NCI-H1436 treated with DMSO at 0.1 percent for 48 hours (cell line): Measurements from ENCODE around the gene TES.
"Not testable (repeated sequence)": the region's sequence is repeated elsewhere in the genome, so short reads cannot be mapped to it uniquely, and the experiment has no call there.

Source experiments
- DNase-seq: peaks from one replicate; lab custom pipeline; 2025; lab: John Stamatoyannopoulos, UW

The TES gene

DNA sequence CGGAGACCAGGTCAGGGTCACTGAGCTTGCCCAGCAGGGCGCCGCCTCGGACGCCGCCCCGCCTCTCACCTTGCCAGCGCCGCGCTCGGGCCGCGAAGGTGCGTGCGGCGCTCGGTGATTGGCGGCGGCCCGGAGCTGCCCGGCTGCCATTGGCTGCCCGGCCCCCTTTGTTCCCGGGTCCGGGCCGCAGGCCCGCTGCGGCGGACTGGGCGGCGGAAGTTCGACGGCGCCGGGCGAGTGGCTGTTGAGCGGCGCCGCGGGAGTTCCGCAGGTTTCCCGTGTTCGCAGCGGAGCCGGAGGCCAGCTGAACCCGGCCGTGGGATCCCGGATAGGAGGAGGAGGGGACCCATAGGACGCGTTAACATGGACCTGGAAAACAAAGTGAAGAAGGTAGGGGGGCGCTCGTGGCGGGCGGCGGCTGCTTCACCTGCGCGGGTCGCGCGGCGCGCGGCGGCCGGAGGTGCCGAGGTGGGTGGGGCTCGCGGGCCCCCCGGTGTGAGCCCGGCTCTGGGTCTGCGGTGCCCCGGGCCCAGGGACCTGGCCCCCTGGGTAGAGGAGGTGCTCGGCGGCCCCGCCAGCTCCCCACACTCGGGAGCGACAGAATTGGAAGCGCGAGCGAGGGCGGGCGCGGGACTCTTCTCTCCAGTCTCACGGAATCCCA, at the start of gene TES:
TSS of gene TES (plus strand) at position 195 of the 661 bp plus-strand sequence. CDS start at position 364, 169 bp downstream.
- peak; percentile 9 for DNase-seq

- no peak for DNase-seq
These were observed 48.6 kb upstream of the TES start for GRCh38 chr7:116161728-116162127.

- DNase-seq: no peak
These were observed 48.1 kb upstream of the TES start for GRCh38 chr7:116162254-116162653.

GRCh38 chr7:116162992-116163391, 47.3 kb upstream of the TES start:
- no peak for DNase-seq

- no peak for DNase-seq
These were observed 45.6 kb upstream of the TES start for GRCh38 chr7:116164552-116165306.

- no peak for DNase-seq
These were observed 44.6 kb upstream of the TES start for GRCh38 chr7:116165717-116166116.

DNA sequence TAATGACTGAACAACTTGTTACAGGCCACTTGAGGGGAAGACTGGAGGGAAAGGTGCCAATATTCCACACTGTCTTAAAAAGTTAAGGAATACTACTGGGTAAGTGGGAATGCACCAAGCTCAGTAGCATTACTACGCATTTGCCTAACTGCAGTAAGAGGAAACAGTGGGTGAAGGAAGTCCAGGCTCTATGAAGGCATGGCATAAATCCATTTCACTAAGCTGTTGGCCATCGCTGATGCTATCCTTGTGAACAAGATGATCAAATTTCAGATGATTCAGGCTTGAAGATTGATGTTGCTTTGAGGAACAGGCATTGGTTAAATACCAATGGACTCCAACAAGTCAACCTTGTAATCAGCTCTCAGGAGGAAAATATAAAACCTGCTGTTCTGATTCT, 44.2 kb upstream of the TES start:
- DNase-seq: no peak

GRCh38 chr7:116167177-116167576, 43.2 kb upstream of the TES start:
- no peak for DNase-seq

DNA sequence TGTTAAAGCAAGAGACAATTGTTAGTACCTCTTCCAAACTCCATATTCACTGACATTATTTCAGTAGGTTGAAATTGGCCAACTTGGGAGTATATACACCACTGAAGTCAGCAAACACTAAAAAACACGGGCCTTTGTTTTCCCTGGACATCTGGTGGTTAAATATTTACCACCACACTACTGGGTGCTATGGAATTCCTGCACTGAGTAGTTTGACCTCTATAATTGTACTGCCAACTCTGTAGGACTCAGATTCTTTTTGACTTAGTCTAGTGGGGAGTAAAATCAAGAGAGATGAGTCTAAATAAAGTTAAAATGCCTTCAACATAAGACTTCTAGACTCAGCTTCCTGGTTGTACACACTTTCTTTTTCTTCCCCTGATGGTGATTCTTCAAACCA, 41.3 kb upstream of the TES start:
- DNase-seq: no peak

DNA sequence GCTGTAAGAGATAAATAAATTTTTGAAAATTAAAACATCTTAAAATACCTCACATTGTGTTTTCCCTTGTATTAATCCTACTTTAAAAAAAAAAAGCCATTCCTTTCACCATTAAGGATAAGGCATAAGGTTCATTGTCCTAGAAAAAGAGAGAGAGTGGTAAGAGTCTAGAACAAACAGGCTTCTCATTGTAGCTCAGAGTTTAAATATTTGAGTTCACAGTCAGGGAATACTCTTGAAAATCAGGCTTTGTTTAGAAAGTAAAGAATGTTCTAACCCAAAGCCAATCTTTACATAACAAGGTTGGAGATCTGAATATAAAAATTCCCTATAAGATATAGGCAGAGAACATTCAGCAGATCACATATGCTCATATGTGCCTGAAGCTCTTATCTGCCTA, 40.2 kb upstream of the TES start:
- DNase-seq: no peak

GRCh38 chr7:116171094-116171493, 39.2 kb upstream of the TES start:
- no peak for DNase-seq

DNA sequence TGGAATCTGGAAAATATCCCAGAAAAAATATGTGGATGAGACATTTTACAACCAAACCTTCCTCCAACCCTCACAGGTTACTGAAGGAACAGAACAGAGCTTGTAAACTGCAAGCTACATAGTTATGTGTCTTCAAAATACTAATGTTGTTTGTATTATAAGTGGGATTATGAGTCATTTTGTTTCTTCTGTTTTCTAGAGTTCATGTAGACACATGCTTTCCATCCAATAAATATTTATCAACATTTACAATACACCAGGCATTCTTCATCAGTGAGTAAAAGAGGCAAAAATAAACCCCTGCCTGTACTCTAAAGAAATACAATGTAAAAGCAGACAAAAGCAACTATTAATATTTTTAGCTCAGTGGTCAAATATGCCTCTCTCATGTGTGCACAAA, 38.0 kb upstream of the TES start:
- no peak for DNase-seq

DNA sequence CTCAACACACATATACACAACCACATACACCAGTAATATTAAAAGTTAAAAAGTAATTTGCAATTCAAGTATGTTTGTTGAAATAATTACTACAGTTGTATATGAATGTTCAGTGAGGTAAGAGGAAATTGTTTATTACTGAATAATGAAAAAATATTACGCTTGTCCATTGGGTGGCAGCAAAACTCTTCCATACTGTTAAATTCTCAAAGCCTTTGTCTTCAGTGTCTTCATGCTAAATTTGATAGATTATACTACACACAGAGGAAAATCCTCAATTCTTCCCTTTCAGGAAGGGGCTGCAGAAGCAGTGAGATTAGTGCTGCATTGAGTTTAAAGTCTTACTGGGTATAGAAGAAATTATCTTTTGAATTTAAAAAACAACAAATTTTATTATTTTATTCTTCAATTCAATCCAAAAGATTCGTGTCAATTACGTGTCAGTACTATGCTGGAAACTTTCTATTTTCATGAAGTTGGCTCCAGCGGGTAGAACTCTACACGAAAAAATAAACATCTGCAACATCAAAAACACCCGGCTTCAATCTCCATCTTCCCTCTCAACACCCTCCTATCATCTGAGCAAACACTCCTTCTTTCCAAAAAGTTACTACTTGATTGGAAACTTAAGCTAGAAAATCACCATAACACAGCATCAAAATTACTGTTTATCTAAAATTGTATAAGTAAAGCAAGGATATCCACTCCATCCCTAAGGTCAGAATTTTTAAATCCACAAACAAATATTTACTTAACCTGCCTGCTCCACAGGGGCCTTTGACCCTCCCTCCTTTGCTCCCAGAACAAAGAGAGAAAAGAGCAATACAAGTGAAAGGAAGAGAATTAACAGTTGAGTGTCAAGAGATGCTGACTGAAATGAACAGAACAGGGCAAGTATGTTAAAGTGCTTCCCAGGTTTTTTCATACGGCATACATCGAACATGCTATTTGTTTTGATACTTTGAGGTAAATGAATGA, 37.0 kb upstream of the TES start:
- DNase-seq: no peak

GRCh38 chr7:116175095-116175494, 35.2 kb upstream of the TES start:
- not testable (repeated sequence) for DNase-seq

DNA sequence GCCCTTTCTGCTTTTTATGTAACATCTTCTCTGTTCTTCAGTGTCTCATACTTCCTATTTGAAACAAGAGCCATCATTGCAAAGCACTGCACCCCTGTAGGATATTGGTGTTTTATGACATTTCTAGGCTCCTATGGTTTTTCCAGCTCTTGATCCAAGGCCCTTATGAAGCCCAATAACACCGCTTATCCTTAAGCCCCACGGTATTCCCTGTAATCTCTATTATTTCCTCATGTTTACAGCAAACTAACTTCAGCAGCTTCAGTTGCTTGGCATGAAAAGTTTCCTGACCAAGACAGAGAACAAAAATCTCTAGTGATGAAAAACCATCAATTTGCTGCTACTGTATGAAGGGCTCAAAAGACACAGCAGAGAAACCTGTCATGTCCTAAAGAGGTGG, 34.1 kb upstream of the TES start:
- no peak for DNase-seq

DNA sequence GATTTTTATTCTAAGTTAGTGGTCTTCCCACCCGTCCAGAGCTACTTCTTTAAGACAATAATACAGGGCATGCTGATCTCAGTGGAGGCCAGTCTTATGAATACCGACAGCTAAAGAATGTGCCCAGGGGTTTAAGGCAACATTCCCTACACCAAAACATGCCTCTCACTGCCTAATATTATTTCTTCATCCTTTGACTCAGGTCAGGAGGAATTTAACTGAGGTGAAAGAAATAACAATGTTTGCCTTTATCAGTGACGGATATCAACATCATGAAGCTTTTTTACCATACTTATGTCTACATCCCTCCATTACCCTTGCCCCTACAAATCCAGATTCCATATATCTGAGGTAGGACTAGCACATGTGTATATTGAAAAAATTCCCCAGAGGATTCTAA, 33.3 kb upstream of the TES start:
- DNase-seq: no peak

DNA sequence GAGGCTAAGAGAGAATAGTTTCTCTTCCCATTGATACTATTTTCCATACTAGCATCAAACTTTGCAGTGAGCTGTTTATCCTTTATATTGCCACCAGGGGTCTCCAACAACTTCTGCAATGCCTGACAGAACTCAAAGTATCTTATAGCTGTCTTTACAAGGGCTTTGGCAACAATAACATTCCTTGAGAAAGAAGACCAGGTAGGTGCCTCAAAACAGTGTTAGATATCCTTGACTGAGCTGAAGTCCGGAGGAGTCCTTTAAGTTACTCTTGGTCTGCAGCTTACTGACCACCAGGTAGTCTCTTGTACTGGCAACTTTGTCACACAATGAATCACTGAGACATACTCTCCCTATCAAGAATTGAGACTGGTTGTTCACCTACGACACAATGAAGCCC, 30.0 kb upstream of the TES start:
- DNase-seq: no peak

DNA sequence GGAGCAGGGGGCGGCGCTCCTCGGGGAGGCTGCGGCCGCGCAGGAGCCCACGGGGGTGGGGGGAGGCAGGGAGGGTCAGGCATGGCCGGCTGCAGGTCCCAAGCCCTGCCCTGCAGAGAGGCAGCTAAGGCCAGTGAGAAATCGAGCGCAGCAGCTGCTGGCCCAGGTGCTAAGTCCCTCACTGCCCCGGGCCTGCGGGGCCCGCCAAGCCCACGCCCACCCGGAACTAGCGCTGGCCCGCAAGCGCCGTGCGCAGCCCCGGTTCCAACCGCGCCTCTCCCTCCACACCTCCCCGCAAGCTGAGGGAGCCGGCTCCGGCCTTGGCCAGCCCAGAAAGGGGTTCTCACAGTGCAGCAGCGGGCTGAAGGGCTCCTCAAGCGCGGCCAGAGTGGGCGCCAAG, 28.3 kb upstream of the TES start:
- DNase-seq: no peak

DNA sequence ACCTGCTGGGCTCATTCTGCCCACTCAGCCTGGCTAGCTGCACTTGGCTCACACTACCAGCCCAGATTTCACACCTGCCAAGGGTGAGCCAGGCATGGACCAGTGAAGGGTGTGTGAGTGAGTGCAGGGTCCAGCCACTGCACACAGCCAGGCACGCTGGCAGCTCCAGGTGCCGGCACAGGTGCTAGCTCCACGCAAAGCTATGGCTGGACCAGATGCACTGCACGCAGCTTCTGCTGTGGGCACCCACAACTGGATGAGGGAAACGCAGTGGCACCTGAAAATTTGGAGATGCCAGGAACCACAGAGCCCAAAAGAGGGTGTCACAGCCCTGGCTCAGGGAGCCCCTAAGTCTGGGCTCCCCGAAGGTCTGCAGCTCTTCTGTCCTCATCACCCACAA, 24.9 kb upstream of the TES start:
- no peak for DNase-seq

DNA sequence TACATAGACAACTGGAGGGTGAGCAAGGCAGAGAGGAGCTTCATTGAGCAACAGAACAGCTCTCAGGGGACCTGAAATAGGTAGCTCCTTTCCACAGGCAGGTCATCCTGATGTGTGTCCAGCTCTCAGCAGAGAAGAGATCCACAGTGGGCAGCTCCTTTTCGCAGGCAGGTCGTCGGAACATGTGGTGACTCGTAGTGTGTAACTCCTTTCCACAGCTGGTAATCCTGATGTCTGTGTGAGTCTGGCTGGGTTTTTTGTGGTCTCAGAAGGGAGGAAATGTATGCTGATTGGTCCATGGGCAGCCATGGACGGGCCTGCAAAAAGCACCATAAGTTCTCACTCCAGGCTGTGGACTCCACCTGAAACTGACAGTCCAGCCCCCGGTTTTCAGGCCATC, 24.4 kb upstream of the TES start:
- no peak for DNase-seq

DNA sequence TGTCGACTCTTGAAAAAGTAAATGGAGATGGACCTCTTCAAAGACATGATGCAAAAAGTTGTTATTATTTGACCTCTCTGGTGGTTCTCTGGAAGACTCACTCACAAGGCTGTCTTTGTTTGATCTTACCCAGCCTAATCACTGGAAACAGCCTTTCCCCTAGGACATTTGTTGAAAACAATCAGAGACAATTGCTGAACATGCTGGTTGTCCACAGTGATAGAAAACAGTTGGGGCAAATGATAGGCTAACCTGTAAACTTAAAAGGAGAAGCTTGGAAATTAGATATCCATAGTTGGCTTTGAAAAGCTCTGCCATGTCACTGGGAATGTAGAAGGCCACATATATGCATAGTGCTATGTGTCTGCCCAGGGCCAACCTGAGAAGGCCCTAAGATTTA, 22.9 kb upstream of the TES start:
- DNase-seq: no peak

DNA sequence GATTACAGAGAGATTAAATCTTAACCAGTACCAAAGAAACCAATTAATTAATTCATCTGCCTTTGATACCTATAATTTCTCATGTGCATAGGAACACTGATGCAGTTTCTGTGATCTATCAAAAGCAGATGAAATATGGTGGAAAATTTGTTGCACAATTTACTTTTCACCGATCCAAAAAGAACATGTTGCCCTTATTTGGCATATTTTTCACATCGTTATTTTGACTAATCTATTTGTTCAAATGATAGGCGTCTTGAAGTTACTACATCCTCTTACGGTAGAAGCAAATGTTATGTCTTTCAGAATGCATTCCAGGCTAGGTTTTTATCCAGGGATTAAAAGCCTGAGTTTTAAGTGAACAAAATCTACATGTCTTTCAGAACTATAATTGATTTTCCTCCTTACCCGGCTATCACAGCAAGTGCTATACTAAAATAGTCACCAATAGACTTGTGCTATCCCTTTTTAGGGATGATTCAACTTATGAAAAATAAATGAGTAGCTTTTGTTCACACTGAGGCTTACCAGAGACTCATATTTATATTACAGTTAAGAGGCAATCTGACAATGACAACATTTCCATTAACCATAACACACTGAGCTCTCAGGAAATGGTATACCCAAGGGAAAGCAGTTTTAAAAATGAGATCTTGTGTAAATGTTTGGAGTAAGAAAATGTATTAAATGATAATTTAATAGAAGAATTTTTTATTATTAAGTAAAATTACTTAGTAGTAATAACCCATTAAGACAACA, 16.8 kb upstream of the TES start:
- no peak for DNase-seq
